ENCODE results near the gene MAVS. TPM values are rescaled to one million over a fixed set of nuclear protein-coding genes. Genes with fewer than 3 reads are reported as not detected.
A peak's percentile ranks its signal among the peaks of the same experiment; 100 is the strongest.

Gene MAVS
- total and polyA plus RNA-seq, 11 donors = 32.5 to 74.0 (median 43.3) TPM

- intact Hi-C loops (cut with DNase I) = loop anchor here in 2 of 10 donors (2.0 to 10.0 kb wide), 3 partner anchors 25 to 407 kb away; partner anchors contain the start of genes CENPB (in 1 of the 2), DNAAF9 (in 1 of the 2) and PANK2 (in 1 of the 2)
- TF ChIP-seq POLR2A (IDR thresholded peaks at IDR 0.05) = peak in 1 of 2 donors; percentile 75
- TF ChIP-seq, protein P1, sequence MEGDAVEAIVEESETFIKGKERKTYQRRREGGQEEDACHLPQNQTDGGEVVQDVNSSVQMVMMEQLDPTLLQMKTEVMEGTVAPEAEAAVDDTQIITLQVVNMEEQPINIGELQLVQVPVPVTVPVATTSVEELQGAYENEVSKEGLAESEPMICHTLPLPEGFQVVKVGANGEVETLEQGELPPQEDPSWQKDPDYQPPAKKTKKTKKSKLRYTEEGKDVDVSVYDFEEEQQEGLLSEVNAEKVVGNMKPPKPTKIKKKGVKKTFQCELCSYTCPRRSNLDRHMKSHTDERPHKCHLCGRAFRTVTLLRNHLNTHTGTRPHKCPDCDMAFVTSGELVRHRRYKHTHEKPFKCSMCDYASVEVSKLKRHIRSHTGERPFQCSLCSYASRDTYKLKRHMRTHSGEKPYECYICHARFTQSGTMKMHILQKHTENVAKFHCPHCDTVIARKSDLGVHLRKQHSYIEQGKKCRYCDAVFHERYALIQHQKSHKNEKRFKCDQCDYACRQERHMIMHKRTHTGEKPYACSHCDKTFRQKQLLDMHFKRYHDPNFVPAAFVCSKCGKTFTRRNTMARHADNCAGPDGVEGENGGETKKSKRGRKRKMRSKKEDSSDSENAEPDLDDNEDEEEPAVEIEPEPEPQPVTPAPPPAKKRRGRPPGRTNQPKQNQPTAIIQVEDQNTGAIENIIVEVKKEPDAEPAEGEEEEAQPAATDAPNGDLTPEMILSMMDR (IDR thresholded peaks at IDR 0.05) = no peak
- peaks cover 14 to 75% (median 39%) of the 10 kb centered on the region in 12 donors for H3K4me1 ChIP-seq
These were observed 35.0 kb upstream of the MAVS start for GRCh38 chr20:3811467-3812258.

DNA sequence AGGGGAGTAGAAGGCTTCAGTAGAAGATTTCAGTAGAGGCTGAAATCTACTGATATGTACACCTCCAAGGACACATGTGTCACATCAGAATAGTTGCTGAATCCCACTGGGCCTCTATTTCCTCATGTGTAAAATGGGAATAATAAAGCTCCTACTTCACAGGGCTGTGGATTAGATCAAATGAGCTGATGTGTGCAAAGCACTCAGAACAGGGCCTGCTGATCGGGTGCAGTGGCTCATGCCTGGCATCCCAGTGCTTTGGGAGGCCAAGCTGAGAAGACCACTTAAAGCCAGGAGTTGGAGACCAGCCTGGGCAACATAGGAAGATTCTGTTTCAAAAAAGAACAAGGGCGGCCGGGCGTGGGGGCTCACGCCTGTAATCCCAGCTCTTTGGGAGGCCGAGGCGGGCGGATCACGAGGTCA, 34.4 kb upstream of the MAVS start:
- peak overlapping the region; percentile 76 to 96 (median 90) for H3K27ac ChIP-seq
- no peaks in the 10 kb centered on the region for H3K9me3 ChIP-seq
- peaks cover 13 to 69% (median 34%) of the 10 kb centered on the region in 12 donors for H3K4me1 ChIP-seq
- H3K4me3 ChIP-seq = peak overlapping the region in 3 of 12 donors; percentile 47 to 62 (median 55)
- no peaks in the 10 kb centered on the region for H3K36me3 ChIP-seq
- peak in 1 of 5 donors; percentile 20 for DNase-seq
- ATAC-seq = no peak
- 95 to 98% (median 95%) methylated on average over 9 of the region's 9 CpGs for WGBS, 4 donors
- TF ChIP-seq, protein P1 (IDR thresholded peaks at IDR 0.05) = no peak
- no peak for TF ChIP-seq POLR2A (IDR thresholded peaks at IDR 0.05)
- H3K27me3 ChIP-seq = no peaks in the 10 kb centered on the region
- intact Hi-C loops (cut with DNase I) = loop anchor here in 1 of 10 donors (10.0 kb wide), 1 partner anchor 407 kb away; the partner anchor contains the start of gene DNAAF9

More at GRCh38 chr20:3811467-3812258, 35.0 kb upstream of the MAVS start:
- Histone ChIP-seq H3K36me3 (no peaks in the 10 kb centered on the region), H3K27me3 (no peaks in the 10 kb centered on the region), H3K4me3 (peak overlapping the region in 11 of 12 donors; percentile 4 to 62 (median 47)), H3K27ac (peak overlapping the region; percentile 76 to 96 (median 90)), H3K9me3 (no peaks in the 10 kb centered on the region)
- WGBS, 4 donors = 2 to 4% (median 3%) methylated on average over 16 to 20 of the region's 20 CpGs
- peak; percentile 89 to 94 (median 92) for ATAC-seq
- DNase-seq = peak; percentile 99

DNA sequence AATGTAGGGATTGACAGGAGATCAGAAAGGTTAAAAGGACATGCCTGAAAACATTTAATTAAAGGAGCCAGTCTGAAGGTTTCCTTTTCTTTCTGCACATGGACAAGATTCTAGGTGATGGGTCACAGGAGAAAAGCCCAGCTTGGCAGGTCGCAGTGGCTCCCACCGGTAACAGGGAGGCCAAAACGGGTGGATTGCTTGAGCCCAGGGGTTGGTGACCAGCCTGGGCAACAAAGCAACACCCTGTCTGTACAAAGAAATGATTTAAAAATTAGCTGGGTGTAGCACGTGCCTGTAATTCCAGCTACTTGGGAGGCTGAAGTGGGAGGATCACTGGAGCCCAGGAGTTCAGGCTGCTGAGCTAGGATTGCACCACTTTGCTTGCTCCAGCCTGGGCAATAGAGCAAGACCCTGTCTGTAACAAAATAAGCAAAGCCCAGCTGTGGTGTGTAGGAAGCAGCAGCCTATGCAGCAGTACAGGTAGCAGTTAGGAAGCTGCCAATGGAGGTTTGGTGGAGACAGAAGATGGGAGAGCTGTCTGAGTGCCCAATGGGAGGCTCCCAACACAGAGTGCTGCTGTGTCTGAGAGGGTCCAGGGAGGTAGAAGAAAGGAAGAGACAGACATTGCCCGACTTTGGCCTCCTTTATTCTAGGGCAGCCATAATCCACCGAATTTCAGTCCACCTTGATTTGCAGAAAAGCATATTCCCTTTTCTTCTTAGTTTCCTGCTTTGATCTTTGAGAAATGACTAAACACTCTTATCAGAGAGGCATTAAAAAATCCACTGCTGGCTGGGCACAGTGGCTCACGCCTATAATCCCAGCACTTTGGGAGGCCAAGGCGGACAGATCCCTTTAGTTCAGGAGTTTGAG, 33.4 kb upstream of the MAVS start:
- Histone ChIP-seq H3K4me1 (peaks cover 7 to 68% (median 26%) of the 10 kb centered on the region in 12 donors), H3K9me3 (no peaks in the 10 kb centered on the region), H3K4me3 (no peak overlapping the region), H3K27me3 (no peaks in the 10 kb centered on the region), H3K27ac (peak overlapping the region in 9 of 12 donors; percentile 35 to 96 (median 92)), H3K36me3 (no peaks in the 10 kb centered on the region)
- intact Hi-C loops (cut with DNase I) = loop anchor here in 1 of 10 donors (10.0 kb wide), 1 partner anchor 408 kb away; the partner anchor contains the start of gene DNAAF9
- no peak for ATAC-seq
- no peak for DNase-seq
- WGBS, 4 donors = 82 to 91% (median 88%) methylated on average over 8 of the region's 8 CpGs
- no peak for TF ChIP-seq POLR2A (IDR thresholded peaks at IDR 0.05)
- TF ChIP-seq, protein P1 (IDR thresholded peaks at IDR 0.05) = no peak

Measured in heart left ventricle (tissue), 16 donors.